ENCODE data around the gene ITGB5.
"Not testable (repeated sequence)": the region's sequence is repeated elsewhere in the genome, so short reads cannot be mapped to it uniquely, and the experiment has no call there.

The ITGB5 gene

DNA sequence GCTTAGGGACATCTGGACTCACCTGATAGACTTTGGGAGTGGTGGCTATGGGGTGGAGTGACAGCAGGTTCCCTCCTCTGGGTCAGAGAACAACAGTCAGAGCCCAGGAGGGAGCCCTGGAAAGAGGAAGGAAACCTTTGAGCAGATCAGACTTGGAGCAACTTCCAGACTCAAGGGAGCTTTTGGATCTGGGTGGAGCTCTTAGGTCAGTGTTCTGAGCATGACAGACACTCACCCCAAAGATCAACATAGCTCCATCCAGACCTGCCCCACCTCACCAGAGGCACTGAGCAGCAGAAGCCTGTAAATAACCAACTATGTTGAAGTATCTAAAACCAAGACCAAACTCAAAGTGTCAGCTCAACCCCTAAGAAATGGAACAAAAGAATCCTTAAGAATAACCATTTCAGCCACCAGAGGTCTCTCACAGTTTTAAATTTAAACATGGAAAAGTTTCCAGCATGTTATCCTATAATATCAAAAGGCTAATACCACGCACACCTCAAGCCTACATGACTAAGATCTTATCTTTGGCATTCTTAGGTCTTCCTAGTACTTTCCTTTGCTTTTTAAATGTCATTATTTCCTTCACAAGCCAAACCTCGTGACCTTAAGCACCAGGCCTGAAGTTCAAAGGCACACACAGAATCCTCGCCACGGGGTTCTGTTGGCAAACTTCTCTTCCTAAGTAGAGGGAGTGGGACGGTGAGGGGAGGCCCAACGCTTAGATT lies 100.5 kb downstream of the ITGB5 start:
- DNase-seq: no peak

DNA sequence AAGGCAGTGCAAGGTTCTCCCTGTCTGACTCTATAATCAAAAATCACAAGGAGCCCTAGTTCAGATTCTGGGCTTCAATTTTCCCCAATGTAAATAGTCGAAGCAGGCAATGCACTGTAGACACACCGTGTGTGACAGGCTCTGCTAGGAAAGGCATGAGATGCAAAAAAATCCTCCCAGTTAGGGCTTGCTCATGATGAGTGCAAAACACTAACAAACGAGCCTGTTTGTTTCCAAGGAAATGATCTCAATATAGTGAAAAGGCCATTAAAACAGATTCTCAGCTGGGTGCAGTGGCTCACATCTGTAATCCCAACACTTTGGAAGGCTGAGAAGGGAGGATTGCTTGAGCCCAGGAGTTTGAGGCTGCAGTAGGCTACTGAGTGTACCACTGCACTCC lies 101.2 kb downstream of the ITGB5 start:
- DNase-seq: no peak

DNA sequence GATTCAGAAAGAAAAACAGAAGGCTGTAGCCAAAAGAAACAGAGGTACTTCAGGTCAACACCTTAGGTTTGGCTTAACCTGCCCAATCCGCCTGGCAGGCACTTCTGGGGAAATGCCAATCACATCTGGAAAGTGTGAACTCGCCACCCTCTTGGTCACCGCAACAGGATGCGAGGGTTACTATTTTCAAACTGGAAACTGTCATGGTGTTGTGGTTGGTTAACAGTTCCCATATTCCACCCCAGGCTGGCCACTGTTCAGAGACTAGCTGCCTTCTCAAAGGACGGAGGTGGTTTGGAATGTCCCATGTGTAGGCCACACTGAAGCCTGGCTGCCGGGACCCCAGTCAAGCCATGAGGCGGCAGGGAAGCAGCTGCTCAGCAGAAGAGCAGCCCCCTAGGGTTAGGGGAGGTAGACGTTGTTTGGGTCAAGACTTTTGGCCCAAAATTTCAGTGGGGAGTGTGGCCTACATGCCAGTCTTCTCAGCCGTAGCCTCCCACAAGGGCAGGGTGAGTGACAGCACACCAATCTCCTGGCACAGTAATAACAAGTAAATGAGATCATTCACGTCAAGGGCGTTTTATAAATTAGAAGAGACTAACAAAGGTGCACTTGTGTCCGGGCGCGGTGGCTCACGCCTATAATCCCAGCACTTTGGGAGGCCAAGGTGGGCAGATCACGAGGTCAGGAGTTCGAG lies 102.3 kb downstream of the ITGB5 start:
- no peak for DNase-seq

DNA sequence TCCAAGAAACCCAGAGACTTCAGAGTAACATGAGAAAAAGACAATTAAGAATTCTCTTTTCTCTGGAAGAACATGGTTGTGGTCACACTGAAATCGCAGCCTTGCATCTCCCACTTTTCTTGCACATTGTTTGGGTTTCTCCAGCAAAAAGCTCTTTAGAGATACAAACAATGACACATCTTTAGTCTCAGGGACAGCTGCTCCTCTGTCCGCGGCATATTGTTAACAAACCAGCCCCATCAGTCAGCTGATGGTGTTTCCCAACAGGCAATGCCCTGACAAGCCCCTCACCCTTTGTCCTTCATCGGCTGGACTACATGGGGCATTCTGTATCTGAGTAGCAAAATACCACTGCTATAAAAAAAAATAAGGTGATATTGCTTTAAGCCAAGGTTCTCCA lies 103.5 kb downstream of the ITGB5 start:
- no peak for DNase-seq

DNA sequence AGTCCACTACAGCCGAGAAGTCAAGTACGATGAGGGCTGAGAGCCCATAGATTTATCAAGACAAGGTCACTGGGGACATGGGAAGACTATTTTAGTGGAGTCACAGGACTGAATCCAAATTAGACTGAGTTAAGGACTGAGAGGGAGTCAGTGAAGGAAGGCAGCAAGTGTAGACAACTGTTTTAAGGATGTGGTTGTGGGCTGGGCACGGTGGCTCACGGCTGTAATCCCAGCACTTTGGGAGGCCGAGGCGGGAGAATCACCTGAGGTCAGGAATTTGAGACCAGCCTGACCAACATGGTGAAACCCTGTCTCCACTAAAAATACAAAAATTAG lies 104.8 kb downstream of the ITGB5 start:
- not testable (repeated sequence) for DNase-seq

DNA sequence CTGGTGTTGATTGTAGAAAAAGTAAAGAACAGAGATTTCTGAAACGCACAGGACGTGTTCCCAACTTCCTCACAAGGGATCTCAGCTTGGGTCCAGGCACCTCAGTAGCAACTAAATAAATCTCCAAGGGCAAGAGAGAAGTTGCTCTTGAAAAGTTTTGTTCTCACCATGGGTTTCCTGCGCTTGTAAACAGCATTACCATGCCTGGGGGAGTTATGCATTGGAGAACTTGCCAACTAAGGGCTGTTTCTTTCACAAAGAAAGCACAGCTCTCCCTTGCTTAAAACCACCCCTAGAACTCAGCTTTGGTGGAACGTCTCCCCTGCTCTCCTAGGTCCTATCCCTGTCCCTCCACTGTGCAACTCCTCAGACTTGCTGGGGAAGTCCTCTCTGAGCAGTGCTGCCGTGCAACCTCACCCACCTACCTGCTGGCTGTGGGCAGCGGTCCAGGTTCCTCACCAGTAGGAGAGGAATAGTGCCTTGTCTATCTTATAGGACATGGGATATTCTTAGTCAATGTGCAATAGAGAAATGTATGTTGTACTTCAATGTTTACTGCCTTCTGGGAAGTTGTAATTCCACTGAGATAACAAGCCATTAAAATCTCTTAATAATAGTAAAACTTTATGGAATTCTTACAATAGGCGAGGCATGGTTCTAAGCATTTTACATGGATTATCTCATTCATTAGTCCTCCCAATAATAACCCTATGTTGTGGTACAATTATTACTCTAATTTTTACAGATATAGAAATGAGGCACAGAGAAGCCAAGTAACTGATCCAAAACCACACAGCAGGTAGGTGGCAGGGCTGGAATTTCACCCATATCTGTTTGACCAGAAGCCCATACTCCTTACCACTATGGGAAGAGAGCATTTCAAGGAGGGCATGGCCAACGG lies 105.4 kb downstream of the ITGB5 start:
- DNase-seq: no peak

DNA sequence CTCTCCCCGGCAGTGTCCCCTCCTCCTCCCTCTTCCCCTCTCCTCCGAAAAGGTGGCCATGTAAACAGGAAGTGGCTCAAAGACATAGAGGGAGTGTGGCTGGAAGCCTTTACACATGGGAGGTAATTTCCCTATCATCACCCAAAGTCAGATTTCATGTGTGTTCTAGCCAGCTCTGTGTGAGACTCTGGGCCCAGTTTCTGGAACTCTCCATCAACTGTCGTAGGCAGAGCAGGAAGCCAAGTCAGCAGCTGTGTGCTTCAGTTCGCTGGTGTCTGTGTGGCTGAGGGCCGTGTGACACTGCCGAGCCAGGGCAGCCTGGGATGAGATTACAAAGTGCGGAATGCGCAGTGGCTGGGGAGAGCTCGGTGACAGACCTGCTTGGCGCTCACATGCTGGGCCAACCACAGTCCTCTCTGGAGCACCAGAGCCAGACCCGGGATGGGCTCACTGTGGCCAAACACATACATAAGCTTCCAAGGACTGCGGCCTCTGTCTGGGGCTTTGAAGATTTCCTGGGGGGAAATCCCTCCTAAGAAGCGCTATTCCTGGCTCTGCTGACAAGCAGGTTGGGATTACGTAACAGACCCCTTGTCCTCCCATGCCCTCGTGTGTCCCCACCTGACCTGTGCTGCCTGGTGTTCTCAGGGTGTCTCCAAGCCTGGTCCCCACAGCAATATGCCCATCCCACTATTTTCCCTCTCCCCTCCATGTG lies 106.2 kb downstream of the ITGB5 start:
- DNase-seq: peak; percentile 79

DNA sequence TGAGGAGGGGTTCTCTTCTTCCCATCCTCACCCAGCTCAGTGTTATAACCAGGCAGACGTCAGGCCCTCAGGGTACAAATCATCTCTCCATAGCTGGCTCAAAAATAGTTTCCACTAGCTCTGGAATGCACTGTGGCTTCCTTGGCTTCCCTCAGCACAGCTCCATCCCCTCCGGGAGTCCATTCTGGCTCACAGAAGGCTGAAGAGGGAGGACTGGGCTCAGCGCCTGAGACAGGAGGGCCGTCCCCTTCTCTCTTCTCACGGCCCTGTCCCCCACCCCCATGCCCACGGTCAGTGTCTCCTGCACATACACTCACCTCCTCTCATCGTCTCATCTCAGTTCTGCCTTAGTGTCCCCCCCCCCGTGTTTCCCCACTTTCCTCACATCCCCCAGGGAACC lies 106.8 kb downstream of the ITGB5 start:
- DNase-seq: peak; percentile 84

DNA sequence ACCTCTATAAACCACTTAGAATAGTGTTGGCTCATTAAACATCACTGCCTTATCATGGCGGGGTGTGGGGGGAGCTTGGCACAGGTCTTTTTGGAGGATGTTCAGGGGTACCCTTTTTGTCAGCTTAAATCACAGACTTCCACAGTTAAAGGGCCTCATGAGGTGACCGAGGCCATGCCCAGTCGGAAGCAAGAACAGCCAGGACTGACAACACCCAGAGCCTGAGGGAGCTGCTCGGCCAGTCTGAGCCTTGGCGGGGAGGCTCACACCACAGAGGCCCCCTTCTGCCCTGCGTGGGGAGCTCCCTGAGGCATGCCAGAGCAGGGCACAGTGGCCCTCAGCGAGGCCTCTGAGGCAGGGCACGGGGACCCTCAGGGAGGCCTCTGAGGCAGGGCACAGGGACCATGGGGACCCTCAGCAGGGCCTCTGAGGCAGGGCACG lies 107.4 kb downstream of the ITGB5 start:
- no peak for DNase-seq

DNA sequence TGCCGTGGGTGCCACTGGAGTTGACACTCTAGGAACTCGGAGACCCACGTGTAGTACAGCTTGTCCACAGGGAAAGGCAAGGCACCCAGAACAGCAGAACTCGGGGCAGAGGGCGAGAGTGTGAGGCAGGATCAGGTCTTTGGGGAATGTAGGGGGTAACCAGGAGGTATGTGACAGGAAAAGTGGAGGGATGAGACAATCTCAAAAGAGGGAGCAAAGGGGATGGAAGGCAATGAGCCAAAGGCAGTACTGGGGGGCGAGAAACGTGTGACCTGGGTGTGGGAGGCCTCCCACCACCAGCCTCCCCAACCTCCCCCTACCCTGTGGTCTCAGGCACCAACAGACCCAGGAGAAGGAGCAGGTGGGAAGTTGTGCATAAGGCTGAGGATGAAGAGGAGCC lies 108.0 kb downstream of the ITGB5 start:
- no peak for DNase-seq

DNA sequence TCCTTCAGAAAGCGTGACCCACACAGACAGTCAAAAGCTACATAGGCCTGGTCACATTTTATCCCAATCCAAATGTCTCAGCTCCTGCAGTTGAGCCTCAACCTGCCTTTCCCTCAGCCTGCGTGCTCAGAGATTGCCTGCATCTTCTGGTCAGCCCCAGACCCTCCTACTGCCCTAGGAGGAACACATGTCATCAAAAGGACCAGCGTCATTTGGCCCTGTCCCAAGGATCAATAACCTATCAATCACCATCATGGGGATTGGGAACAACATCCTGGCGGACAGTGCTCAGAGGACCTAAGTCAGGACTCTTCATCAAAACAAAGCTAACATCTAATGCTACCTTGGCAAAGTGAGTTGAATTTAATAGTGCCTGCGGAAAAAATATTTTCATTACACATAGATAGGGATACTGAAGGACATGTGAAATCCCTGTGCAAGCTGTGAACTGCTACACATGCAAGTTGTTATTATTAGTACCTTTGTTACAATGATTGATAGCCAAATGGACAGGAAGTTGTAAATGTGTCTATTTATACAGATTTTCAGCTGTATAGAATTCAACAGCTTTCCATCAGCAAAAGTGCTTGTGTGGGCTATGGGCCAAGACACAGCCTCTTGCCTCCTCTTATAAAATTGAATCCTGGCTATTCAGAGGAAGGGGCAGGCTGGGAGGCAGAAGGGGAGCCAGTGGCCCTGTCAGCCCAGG lies 109.2 kb downstream of the ITGB5 start:
- no peak for DNase-seq

DNA sequence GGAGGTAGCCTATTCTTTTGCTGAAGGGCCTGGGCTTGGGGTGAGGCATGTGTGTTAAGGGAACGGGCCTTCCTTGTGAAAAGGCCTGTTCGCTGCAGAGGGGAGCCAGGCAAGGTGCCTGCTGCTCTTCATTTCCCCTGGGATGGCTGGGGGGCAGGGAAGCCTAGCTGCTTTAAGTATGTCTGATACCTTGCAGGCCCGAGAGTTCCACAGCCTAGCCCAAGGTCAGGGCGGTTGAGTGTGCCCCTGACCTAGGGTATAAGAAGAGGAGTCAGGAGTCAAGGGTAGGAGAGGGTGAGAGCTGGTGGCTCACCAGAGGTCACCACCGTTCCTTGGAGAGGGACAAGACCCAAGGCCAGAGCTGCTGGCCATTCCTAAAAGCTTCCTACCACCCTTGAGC lies 110.3 kb downstream of the ITGB5 start:
- no peak for DNase-seq

DNA sequence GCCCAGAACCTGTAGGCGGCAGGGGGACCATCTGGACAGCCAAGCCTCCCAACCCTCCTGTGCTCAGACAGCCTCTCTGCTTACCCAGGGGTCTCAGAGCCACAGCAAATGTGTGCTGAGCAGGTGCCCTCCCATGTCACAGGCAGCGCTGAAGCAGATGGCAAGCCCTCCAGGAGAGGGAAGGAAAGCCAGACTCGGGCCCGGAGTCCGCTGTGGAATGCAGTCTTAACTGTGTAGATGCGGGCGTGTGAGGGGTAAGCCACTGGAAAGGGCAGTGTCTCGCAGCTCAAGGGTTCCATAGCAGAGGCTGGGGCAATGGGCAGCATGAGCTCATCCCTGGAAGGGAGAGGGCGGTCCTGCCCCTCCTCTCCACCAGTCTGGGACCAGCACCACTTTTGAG lies 111.3 kb downstream of the ITGB5 start:
- DNase-seq: peak; percentile 58

DNA sequence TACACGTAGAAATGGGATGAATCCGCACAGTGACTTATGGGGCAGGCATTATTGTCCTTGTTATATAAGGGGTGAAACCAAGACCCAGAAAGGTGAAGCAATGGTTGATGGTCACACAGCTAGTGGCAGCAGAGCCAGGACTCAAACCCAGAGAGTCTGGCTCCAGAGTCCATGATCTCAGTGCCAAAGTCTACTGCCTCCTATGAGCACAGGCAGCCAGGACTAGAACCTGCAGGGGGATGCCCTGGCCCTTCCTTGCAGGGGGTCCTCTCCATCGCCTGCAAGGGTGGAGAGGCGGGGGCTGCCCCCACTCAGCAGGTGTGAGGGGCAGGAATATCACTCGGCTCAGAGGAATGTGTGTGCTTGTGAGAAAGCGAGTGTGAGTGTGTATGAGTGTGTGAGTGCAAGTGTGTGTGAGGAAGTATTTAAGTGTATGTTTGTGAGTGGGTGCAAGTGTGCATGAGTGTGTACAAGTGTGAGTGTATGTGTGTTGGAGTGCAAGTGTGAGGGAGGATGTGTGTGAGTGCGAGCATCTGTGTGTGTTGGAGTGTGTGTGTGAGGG lies 112.2 kb downstream of the ITGB5 start:
- DNase-seq: no peak

DNA sequence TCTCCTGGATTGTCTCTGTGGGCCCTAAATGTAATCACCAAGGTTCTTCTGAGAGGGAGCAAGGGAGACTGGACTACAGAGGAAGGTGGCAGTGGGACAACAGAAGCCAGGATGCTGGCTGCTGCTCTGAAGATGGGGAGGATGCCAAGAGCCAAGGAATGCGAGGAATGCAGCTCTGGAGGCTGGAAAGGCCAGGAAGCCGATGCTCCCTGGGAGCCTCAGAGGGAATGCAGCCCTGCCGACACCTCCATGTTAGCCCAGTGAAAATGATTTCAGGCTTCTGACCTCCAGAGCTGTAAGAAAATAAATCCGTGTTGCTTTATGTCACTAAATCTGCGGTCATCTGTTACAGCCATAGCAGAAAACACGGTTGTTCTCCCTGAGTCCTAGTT lies 112.8 kb downstream of the ITGB5 start:
- DNase-seq: peak; percentile 62

DNA sequence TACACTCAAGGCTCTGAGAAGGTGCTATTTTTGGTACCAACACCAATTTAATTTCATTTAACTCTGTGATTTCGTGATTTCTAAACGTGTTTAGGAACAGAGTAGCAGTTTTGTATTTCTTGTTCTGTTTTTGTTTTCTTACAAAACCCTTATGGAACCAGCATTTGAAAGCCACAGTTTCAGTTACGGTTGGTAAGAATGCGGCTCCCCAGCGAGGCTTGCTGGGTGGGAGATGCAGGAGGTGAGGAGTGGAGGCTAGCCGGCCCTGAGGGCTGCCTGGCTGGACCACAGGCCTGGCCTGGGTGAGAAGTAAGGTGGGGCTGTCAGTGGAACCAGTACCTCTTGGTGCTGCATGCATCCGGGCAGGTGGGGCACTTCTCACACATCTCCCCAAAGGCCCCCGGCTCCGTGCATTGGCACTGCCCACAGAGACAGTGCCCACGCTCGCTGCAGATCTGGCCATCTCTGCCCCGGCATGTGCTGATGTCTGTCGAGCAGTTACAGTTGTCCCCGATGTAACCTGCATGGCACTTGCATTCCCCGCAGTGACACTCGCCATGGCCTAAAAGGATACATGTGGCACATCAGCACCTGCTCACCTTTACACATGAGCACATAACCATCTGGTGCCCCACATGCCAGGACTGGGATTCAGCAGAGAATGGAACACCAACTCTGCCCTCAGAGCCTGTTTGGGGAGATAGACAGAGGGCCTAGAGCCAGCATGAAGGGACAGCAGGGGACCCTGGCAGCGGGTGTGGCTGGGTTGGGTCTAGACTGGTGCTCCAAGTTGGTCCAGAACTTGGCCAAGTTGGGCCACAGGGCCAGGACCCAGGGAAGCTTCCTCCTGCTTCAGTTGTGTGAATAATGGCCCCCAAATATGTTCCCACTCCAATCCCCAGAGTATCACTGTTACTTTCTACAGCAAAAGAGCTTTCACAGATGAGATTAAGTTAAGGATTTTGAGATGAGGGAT lies 113.5 kb downstream of the ITGB5 start:
- DNase-seq: no peak

DNA sequence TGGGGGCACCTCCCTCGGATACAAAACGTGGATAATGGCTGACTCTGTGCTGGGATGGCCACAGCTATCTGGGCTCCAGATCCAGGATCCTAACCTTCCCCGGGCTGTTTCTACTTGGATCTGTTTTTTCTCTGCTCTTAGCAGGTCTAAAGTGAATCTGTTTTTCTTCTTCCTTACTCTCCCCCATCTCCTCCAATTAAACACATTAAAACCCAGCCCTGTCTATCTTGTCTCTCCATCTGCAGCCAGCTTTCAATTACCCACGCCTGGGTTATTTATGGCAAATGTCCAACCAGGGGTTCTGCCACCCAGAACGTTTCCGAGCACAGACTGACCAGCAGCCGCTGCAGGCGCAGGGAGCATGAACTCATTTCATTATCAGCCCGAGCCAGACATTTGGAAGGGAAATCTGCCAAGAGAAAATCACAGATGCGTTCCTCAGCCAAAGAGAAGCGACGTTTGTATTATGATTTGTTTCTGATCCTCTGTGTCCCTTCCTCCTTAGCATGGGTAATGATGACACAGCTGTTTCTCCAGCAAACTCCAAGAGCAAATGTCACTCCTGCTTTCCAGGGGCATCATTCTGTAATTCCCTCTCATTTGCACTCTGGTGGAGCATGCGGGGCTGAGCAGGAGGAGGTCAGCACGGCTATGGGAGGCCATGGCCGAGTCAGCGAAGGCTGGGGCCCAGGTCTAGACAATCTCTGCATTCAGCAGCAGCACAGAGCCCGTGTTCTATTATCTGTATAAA lies 114.9 kb downstream of the ITGB5 start:
- peak; percentile 92 for DNase-seq

DNA sequence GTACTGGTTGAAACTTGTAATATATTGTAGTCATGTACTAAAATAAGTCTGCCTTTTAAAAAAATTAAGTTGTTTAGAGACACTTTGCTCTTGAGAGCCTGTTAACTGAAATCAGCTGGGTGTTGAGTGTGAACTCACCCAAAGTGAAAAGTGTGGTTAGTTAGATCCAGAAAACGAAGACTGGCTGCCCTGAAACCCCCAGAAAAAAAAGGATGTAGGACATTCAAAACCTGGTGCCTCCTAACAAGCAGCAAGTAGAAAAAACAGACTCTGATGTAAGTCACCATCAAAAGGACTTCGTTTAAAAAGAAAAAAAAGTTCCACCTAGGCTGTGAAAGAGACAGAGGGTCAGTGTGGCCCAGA lies 116.1 kb downstream of the ITGB5 start:
- DNase-seq: no peak

DNA sequence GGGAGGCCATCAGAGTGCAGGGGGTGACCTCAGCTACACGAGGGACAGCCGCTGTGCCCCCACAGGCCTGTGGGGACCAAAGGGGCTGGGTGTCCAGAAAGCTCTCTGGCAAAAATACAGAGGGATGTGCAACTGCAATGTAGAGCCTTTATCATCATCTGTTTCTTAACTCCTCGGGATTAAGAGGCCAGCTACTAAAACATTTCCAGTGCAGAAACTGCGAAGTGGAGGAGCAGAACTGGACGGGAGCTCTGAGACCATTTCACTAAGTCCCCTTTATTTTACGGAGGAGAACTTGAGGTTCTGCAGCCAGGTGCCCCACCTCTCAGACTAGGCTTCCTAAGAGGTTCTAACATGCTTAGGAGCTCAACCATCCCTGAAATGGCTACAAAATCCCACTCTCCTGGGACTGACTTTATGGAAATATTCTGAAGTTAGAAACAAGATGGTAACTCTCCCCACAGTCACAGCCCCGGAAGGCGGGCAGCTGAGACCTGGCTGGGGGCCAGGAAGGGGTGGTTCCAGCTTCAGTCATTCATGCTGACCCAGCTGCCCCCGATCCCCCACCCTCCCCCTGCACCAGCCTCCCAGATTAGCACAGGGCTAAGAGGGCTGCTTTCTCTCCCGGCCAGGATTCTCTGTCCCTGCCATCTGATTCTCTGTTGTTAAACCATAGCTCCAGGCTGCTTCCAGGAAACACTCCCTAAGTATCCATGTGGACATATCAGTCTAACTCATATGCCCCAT lies 116.7 kb downstream of the ITGB5 start:
- DNase-seq: peak; percentile 81

All from eye (tissue), 1 donor.